ENCODE results near the gene PDIA3.

Gene PDIA3

DNA sequence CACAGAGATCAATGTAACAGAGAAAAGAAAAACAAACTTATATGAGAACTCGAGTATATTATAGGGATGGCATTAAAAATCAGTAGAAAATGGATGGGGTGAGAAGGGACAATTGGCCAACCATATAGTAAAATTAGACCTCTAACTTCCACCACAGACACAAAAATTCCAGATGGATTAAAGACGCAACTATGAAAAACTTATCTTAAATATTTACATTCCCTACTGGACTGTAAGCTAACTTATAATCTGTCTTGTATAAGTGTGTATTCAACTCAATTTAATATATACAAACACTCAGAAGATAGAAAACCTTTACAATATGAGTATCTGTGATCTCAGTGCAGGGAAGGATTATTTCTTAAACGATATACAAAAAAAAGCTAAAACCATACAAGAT lies 75.3 kb downstream of the PDIA3 start:
- TF ChIP-seq POLR2A (IDR thresholded peaks at IDR 0.05; ENCODE audit: low read depth, low read length): no peak
- FAIRE-seq: no peak
- DNase-seq (ENCODE audit: insufficient read length, low spot score): no peak
